ENCODE results near the gene KLHL6. TPM values are rescaled to one million over a fixed set of nuclear protein-coding genes. Genes with fewer than 3 reads are reported as not detected.

Gene KLHL6
- total and polyA plus RNA-seq, 10 of the 15 experiments (the other 5 are each of a cell fraction or from before 2014, with no cell fraction given) = 4.0 to 91.8 (median 24.4) TPM

- TF ChIP-seq E4F1 (IDR thresholded peaks at IDR 0.05; ENCODE audit: borderline replicate concordance, partially characterized antibody) (no peak), SMAD1 (IDR thresholded peaks at IDR 0.05; ENCODE audit: low read depth, partially characterized antibody) (no peak), MTA2 (IDR thresholded peaks at IDR 0.05; ENCODE audit: low read depth) (no peak), ZNF384 (IDR thresholded peaks at IDR 0.05; ENCODE audit: borderline replicate concordance, low read depth, low read length) (no peak), KLF5 (IDR thresholded peaks at IDR 0.05; ENCODE audit: partially characterized antibody) (no peak), NBN (IDR thresholded peaks at IDR 0.05) (no peak), STAT1 (conservative IDR thresholded peaks at IDR 0.05) (no peak)
- ATAC-seq (no peak), FAIRE-seq (no peak), DNase-seq (ENCODE audit: low read depth, low spot score) (no peak)
- BruUV-seq (replicated peaks) = no TSS peak
- ChIA-PET CTCF (interaction anchor here (0.6 to 2.9 kb wide), 4 partner anchors 10 to 289 kb away, joined by 3 to 11 read pairs (median 4); no protein-coding TSS in a partner anchor), RAD21 (ENCODE audit: unreplicated experiment) (interaction anchor here (1.2 kb wide), 1 partner anchor 64 kb away, joined by 3 read pairs; no protein-coding TSS in a partner anchor), POLR2A (interaction anchor here (2.3 kb wide), 1 partner anchor 10 kb away, joined by 7 read pairs; no protein-coding TSS in a partner anchor), SMC1A (ENCODE audit: uncharacterized antibody, unreplicated experiment) (interaction anchor here (1.7 to 3.1 kb wide), 3 partner anchors 8 to 82 kb away, joined by 6 to 25 read pairs (median 11); no protein-coding TSS in a partner anchor)
- no peak overlapping the region for H2AFZ ChIP-seq (ENCODE audit: control insufficient read depth, low read depth, low read length)
- intact Hi-C loops (cut with micrococcal nuclease; ENCODE audit: unreplicated experiment) (no loop called here), in situ Hi-C loops (cut with MboI) (no loop called here)
- H3K27me3 ChIP-seq (replicated peaks in 1 of 2; ENCODE audit: control insufficient read depth in 2 of 2, insufficient read depth in 2 of 2, low read length in 1 of 2) = no peaks in the 10 kb centered on the region; a peak in 1 of 4 replicates
- no peaks in the 10 kb centered on the region for H3K4me1 ChIP-seq (ENCODE audit: control insufficient read depth, insufficient read depth, low read length)
- H4K20me1 ChIP-seq (ENCODE audit: control insufficient read depth, insufficient read depth) = no peaks in the 10 kb centered on the region
- WGBS (ENCODE audit: insufficient coverage, insufficient replicate concordance, low lambda C conversion rate, missing lambda C conversion rate) = 29% methylated on average over 8 of the region's 8 CpGs
- no peak overlapping the region for H3K9ac ChIP-seq (ENCODE audit: control insufficient read depth, insufficient read depth, low read length)
- H3K4me2 ChIP-seq (ENCODE audit: control insufficient read depth, insufficient read depth) = no peak overlapping the region
- no peak overlapping the region for H3K4me3 ChIP-seq
- H3K79me2 ChIP-seq (ENCODE audit: control insufficient read depth, insufficient read depth, low read length) = no peaks in the 10 kb centered on the region
- no peak overlapping the region for H3K27ac ChIP-seq (ENCODE audit: control insufficient read depth, insufficient read depth)
- H3K9me3 ChIP-seq (replicated peaks; ENCODE audit: control insufficient read depth, insufficient read depth, low read length) = no peaks in the 10 kb centered on the region
- no peaks in the 10 kb centered on the region for H3K36me3 ChIP-seq (ENCODE audit: control insufficient read depth in 2 of 2, insufficient read depth in 2 of 2, low read length in 1 of 2)
Observed at GRCh38 chr3:183477801-183478456, 77.6 kb downstream of the KLHL6 start.
